Neural progenitor cell (in vitro differentiated cells): ENCODE measurements around the gene MORC2. TPM values are rescaled to one million over a fixed set of nuclear protein-coding genes. Genes with fewer than 3 reads are reported as not detected.

Experiments used
- DNase-seq: peaks from one replicate; pipeline ENCODE4 v3.0.0-alpha.2; 2016; ENCODE audit warnings: low spot score
- H2AFZ ChIP-seq: fragments of 200-600 bp; sonication (generic); replicated peaks from 2 replicates; pipeline ENCODE4 v1.6.1; 2016; ENCODE audit warnings: antibody characterized with exemption
- H3F3A ChIP-seq: fragments of 200-600 bp; sonication (generic); 2 replicates; pipeline ENCODE4 v1.6.1; 2016; ENCODE audit warnings: antibody characterized with exemption, low read depth
- H3K27ac ChIP-seq: fragments of 200-600 bp; sonication (generic); 2 replicates; pipeline ENCODE4 v1.5.1; 2016; ENCODE audit warnings: mild to moderate bottlenecking
- H3K27me3 ChIP-seq: fragments of 200-600 bp; sonication (generic); 2 replicates; pipeline ENCODE4 v1.6.1; 2016; ENCODE audit warnings: mild to moderate bottlenecking, moderate library complexity
- H3K36me3 ChIP-seq: fragments of 200-600 bp; sonication (generic); 2 replicates; pipeline ENCODE4 v1.5.1; 2016
- H3K4me1 ChIP-seq: fragments of 200-600 bp; sonication (generic); 2 replicates; pipeline ENCODE4 v1.6.1; 2016; ENCODE audit warnings: mixed run types
- H3K4me2 ChIP-seq: fragments of 200-600 bp; sonication (generic); 2 replicates; pipeline ENCODE4 v1.6.1; 2016
- H3K4me3 ChIP-seq: fragments of 200-600 bp; sonication (generic); 2 replicates; pipeline ENCODE4 v1.5.1; 2016
- H3K79me2 ChIP-seq: fragments of 200-600 bp; sonication (generic); 2 replicates; pipeline ENCODE4 v1.6.1; 2016; ENCODE audit warnings: low read depth
- H3K9ac ChIP-seq: fragments of 200-600 bp; sonication (generic); 2 replicates; pipeline ENCODE4 v1.6.1; 2016
- H3K9me3 ChIP-seq: fragments of 200-600 bp; sonication (generic); 2 replicates; pipeline ENCODE4 v1.5.1; 2016; ENCODE audit warnings: low read depth
- H4K20me1 ChIP-seq: fragments of 200-600 bp; sonication (generic); 2 replicates; pipeline ENCODE4 v1.6.1; 2016; ENCODE audit warnings: low read depth
- H3K27ac Mint-ChIP-seq: 3 replicates; pipeline ENCODE4 v1.8.0; 2021; ENCODE audit warnings: mixed read lengths
- H3K27me3 Mint-ChIP-seq: 2 replicates; pipeline ENCODE4 v1.8.0; 2022; ENCODE audit warnings: low read depth, mild to moderate bottlenecking, inconsistent platforms, moderate library complexity, mixed read lengths; ENCODE audit not compliant: insufficient read depth
- H3K36me3 Mint-ChIP-seq: 3 replicates; pipeline ENCODE4 v1.8.0; 2021; ENCODE audit warnings: mixed read lengths
- H3K4me1 Mint-ChIP-seq: 3 replicates; pipeline ENCODE4 v1.8.0; 2021; ENCODE audit warnings: mixed read lengths
- H3K4me3 Mint-ChIP-seq: 3 replicates; pipeline ENCODE4 v1.8.0; 2021; ENCODE audit warnings: mild to moderate bottlenecking, moderate library complexity, mixed read lengths
- H3K9me3 Mint-ChIP-seq: 3 replicates; pipeline ENCODE4 v1.8.0; 2020; ENCODE audit warnings: mixed read lengths
- EZH2 ChIP-seq: fragments of 200-600 bp; sonication (generic); IDR thresholded peaks from 2 replicates; pipeline ENCODE4 v1.6.1; 2017; ENCODE audit warnings: antibody characterized with exemption, mild to moderate bottlenecking, moderate library complexity
- EZH2phosphoT487 ChIP-seq: fragments of 200-600 bp; sonication (generic); IDR thresholded peaks from 2 replicates; pipeline ENCODE4 v1.6.1; 2017; ENCODE audit warnings: antibody characterized with exemption
- total RNA-seq: library from RNA; depleted of rRNA; stranded (reverse); fragments of >200 nt; gene quantifications from 2 replicates; pipeline ENCODE4 v1.2.3, GENCODE V29; 2015; ENCODE audit warnings: low replicate concordance
- TF ChIP-seq, protein P1 (sequence below): fragments of 200-600 bp; sonication (generic); IDR thresholded peaks from 2 replicates; pipeline ENCODE4 v1.5.1; 2017; ENCODE audit warnings: antibody characterized with exemption, mild to moderate bottlenecking

MORC2 gene
- total RNA-seq, 1 donor from 2014 or later, result 29.8 TPM

GRCh38 chr22:30955153-30955552, 13.4 kb downstream of the MORC2 start:
- H3K9me3 ChIP-seq, result no peaks in the 10 kb centered on the region
- Mint-ChIP-seq H3K27ac (no peak overlapping the region), H3K4me3 (no peak overlapping the region), H3K36me3 (peaks cover 31% of the 10 kb centered on the region), H3K4me1 (peaks cover 12% of the 10 kb centered on the region), H3K27me3 (no peaks in the 10 kb centered on the region), H3K9me3 (no peaks in the 10 kb centered on the region)
- H3K4me1 ChIP-seq, result peaks cover 7% of the 10 kb centered on the region
- H3K4me2 ChIP-seq, result no peak overlapping the region
- H3K4me3 ChIP-seq, result no peak overlapping the region
- H3K36me3 ChIP-seq, result peaks cover 15% of the 10 kb centered on the region
- TF ChIP-seq, protein P1, sequence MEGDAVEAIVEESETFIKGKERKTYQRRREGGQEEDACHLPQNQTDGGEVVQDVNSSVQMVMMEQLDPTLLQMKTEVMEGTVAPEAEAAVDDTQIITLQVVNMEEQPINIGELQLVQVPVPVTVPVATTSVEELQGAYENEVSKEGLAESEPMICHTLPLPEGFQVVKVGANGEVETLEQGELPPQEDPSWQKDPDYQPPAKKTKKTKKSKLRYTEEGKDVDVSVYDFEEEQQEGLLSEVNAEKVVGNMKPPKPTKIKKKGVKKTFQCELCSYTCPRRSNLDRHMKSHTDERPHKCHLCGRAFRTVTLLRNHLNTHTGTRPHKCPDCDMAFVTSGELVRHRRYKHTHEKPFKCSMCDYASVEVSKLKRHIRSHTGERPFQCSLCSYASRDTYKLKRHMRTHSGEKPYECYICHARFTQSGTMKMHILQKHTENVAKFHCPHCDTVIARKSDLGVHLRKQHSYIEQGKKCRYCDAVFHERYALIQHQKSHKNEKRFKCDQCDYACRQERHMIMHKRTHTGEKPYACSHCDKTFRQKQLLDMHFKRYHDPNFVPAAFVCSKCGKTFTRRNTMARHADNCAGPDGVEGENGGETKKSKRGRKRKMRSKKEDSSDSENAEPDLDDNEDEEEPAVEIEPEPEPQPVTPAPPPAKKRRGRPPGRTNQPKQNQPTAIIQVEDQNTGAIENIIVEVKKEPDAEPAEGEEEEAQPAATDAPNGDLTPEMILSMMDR, result no peak
- no peak for TF ChIP-seq EZH2phosphoT487
- H2AFZ ChIP-seq, result no peak overlapping the region
- no peak overlapping the region for H3K9ac ChIP-seq
- no peaks in the 10 kb centered on the region for H3K27me3 ChIP-seq
- peaks cover 40% of the 10 kb centered on the region for H3K79me2 ChIP-seq
- H3K27ac ChIP-seq, result no peak overlapping the region
- no peak for DNase-seq
- peaks cover 35% of the 10 kb centered on the region for H4K20me1 ChIP-seq
- no peaks in the 10 kb centered on the region for H3F3A ChIP-seq

DNA sequence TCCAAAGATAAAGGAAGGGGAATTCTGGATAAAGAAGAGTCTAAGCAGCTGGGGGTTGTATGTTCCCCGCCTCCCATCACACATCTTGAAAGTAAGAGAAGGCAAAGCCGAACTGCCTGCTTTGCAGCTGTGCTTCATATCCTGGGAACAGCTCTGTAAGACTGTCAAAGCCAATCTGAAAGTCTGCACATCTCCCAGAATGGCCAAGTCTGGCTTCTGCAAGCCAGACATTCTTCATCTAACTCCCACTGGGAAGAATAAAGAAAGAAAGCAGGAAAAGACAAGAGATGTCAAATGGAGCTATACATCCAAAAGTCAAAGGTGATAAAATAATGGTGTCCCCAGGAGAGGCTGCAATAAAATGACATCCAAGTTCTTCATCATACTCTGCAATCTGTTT, 15.4 kb downstream of the MORC2 start:
- Mint-ChIP-seq H3K27me3 (no peaks in the 10 kb centered on the region), H3K9me3 (no peaks in the 10 kb centered on the region), H3K4me3 (no peak overlapping the region), H3K27ac (no peak overlapping the region), H3K36me3 (peaks cover 42% of the 10 kb centered on the region), H3K4me1 (peaks cover 20% of the 10 kb centered on the region)
- Histone ChIP-seq H3K9ac (no peak overlapping the region), H4K20me1 (peaks cover 38% of the 10 kb centered on the region), H3K36me3 (peaks cover 15% of the 10 kb centered on the region), H3K4me1 (peaks cover 13% of the 10 kb centered on the region), H2AFZ (no peak overlapping the region), H3K9me3 (no peaks in the 10 kb centered on the region), H3K27ac (no peak overlapping the region), H3F3A (peaks cover 10% of the 10 kb centered on the region), H3K4me3 (no peak overlapping the region), H3K4me2 (no peak overlapping the region), H3K27me3 (no peaks in the 10 kb centered on the region), H3K79me2 (peaks cover 22% of the 10 kb centered on the region)
- TF ChIP-seq, protein P1, result no peak
- no peak for TF ChIP-seq EZH2phosphoT487
- TF ChIP-seq EZH2, result no peak
- DNase-seq, result peak; percentile 32

DNA sequence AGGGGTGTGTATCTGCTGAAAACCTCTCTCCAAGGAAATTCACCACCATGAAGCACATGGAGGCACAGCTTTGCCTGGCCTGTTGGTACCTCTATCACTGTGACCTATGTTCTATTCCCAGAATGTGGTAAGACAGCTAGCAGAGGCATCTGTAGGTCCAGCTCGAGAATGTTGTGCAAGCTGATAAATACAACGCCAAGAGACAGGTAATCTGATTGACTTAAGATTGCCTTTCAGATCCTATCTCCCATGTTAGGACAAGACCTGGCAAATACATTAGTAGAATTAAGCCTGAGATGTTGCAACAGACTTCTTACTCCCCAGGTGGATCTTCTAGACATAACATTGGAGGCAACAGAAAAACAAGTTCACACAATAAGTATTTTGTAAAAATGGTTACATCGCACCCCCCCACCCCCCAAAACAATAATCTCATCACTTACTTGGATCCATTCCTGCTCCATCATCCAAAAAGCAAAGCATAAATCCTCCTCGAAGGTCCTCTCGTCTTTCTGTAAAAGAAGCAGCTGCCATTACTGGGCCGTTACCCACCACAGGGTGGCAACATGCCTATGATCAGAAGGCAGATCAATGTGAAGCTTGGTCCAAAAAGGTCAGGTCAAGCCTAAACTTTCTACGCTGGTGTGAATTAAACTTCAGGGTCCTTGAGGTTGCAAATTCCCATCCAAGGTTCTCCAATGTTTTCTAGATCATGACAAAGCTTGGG, 18.5 kb downstream of the MORC2 start:
- peaks cover 24% of the 10 kb centered on the region for H3K4me1 Mint-ChIP-seq
- no peak overlapping the region for H3K4me3 Mint-ChIP-seq

More for the DNA sequence above, 18.5 kb downstream of the MORC2 start:
- Histone ChIP-seq H3K27ac (no peak overlapping the region), H3K4me3 (no peak overlapping the region), H3K79me2 (peaks cover 17% of the 10 kb centered on the region), H3K9me3 (no peaks in the 10 kb centered on the region), H3K27me3 (no peaks in the 10 kb centered on the region), H4K20me1 (peaks cover 53% of the 10 kb centered on the region), H3K4me1 (peaks cover 36% of the 10 kb centered on the region), H2AFZ (no peak overlapping the region), H3F3A (peaks cover 32% of the 10 kb centered on the region), H3K9ac (no peak overlapping the region), H3K4me2 (no peak overlapping the region), H3K36me3 (no peaks in the 10 kb centered on the region)
- no peak for DNase-seq
- Mint-ChIP-seq H3K36me3 (peaks cover 41% of the 10 kb centered on the region), H3K9me3 (no peaks in the 10 kb centered on the region), H3K27ac (no peak overlapping the region), H3K27me3 (peaks cover 2% of the 10 kb centered on the region)
- TF ChIP-seq EZH2 (no peak), EZH2phosphoT487 (no peak)
- TF ChIP-seq, protein P1, result no peak
